ENCODE data around the gene WIPF3.

Gene WIPF3

GRCh38 chr7:29854257-29854938 is 48.1 kb downstream of the WIPF3 start:
- Histone ChIP-seq H3K4me1 (ENCODE audit: control insufficient read depth in 2 of 2, insufficient read depth in 1 of 2, low read depth in 1 of 2, low read length in 2 of 2) (peaks cover 0 to 2% of the 10 kb centered on the region in 2 donors), H3K36me3 (replicated peaks in 1 of 2; ENCODE audit: control insufficient read depth in 2 of 2, insufficient read depth in 2 of 2, low read length in 2 of 2) (no peaks in the 10 kb centered on the region), H2BK120ac (ENCODE audit: low read depth, low read length) (no peak overlapping the region), H3K27me3 (ENCODE audit: control insufficient read depth in 3 of 3, insufficient read depth in 3 of 3, low read depth in 1 of 3, low read length in 3 of 3) (peaks cover 0 to 52% (median 0%) of the 10 kb centered on the region in 3 experiments), H3K4me2 (ENCODE audit: insufficient read depth, low read length, poor library complexity, severe bottlenecking) (no peak overlapping the region), H4K91ac (ENCODE audit: low read depth, low read length, poor library complexity) (no peak overlapping the region), H2AK5ac (ENCODE audit: low read depth, low read length) (no peak overlapping the region), H3K4ac (ENCODE audit: low read length) (no peak overlapping the region), H3K23ac (ENCODE audit: low read depth, low read length, poor library complexity) (no peak overlapping the region), H2BK15ac (ENCODE audit: low read length) (no peak overlapping the region), H3K4me3 (ENCODE audit: low read length in 2 of 2) (no peak overlapping the region), H3K14ac (ENCODE audit: low read length) (no peak overlapping the region), H2AFZ (ENCODE audit: low read length) (no peak overlapping the region), H2BK5ac (ENCODE audit: low read length) (no peak overlapping the region), H3K18ac (ENCODE audit: low read length) (no peak overlapping the region), H4K8ac (ENCODE audit: low read depth, low read length) (no peak overlapping the region), H3K27ac (replicated peaks; ENCODE audit: low read length) (no peak overlapping the region), H3K79me1 (ENCODE audit: low read depth, low read length) (no peaks in the 10 kb centered on the region), H3K9ac (ENCODE audit: low read depth, low read length, poor library complexity) (no peak overlapping the region), H3K9me3 (replicated peaks in 1 of 2; ENCODE audit: control insufficient read depth in 2 of 2, insufficient read depth in 1 of 2, low read depth in 1 of 2, low read length in 2 of 2) (no peaks in the 10 kb centered on the region), H2BK12ac (ENCODE audit: low read length) (no peak overlapping the region)
- no peak for DNase-seq (ENCODE audit: low spot score)
- no CpG with 5 or more reads among the region's 8 CpGs for WGBS, 2 donors (ENCODE audit: extremely low coverage in 2 of 2, insufficient read length in 2 of 2, insufficient replicate concordance in 1 of 2)

DNA sequence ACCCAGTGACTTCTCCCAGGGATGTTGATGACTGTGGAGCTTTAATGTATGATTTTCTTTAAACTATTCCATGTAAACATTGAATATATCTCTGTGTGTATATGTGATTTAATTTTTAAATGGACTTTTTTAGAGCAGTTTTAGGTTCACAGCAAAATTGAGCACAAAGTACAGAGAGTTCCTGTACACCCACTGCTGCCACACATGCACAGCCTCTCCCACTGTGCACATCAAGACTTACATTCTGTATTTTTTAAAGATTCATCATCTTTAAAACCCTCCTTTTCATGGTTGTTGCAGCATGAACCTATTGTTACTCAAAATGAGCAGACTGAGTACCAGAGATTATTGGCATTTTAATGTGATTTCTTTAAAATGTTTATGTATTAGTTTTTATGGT is 51.3 kb downstream of the WIPF3 start:
- Histone ChIP-seq H3K79me1 (ENCODE audit: low read depth, low read length) (peaks cover 2% of the 10 kb centered on the region), H2BK12ac (ENCODE audit: low read length) (no peak overlapping the region), H3K9ac (ENCODE audit: low read depth, low read length, poor library complexity) (no peak overlapping the region), H3K27ac (replicated peaks; ENCODE audit: low read length) (no peak overlapping the region), H3K18ac (ENCODE audit: low read length) (no peak overlapping the region), H3K4me3 (ENCODE audit: low read length in 2 of 2) (no peak overlapping the region), H4K91ac (ENCODE audit: low read depth, low read length, poor library complexity) (no peak overlapping the region), H2AK5ac (ENCODE audit: low read depth, low read length) (no peak overlapping the region), H3K4me2 (ENCODE audit: insufficient read depth, low read length, poor library complexity, severe bottlenecking) (no peak overlapping the region), H3K14ac (ENCODE audit: low read length) (no peak overlapping the region), H4K8ac (ENCODE audit: low read depth, low read length) (no peak overlapping the region), H2BK15ac (ENCODE audit: low read length) (no peak overlapping the region), H2BK5ac (ENCODE audit: low read length) (no peak overlapping the region), H3K27me3 (ENCODE audit: control insufficient read depth in 3 of 3, insufficient read depth in 3 of 3, low read depth in 1 of 3, low read length in 3 of 3) (peaks cover 0 to 34% (median 0%) of the 10 kb centered on the region in 3 experiments), H2AFZ (ENCODE audit: low read length) (no peak overlapping the region), H3K23ac (ENCODE audit: low read depth, low read length, poor library complexity) (no peak overlapping the region), H2BK120ac (ENCODE audit: low read depth, low read length) (no peak overlapping the region), H3K36me3 (replicated peaks in 1 of 2; ENCODE audit: control insufficient read depth in 2 of 2, insufficient read depth in 2 of 2, low read length in 2 of 2) (no peaks in the 10 kb centered on the region), H3K4me1 (ENCODE audit: control insufficient read depth in 2 of 2, insufficient read depth in 1 of 2, low read depth in 1 of 2, low read length in 2 of 2) (peaks cover 0 to 2% of the 10 kb centered on the region in 2 donors), H3K9me3 (replicated peaks in 1 of 2; ENCODE audit: control insufficient read depth in 2 of 2, insufficient read depth in 1 of 2, low read depth in 1 of 2, low read length in 2 of 2) (no peaks in the 10 kb centered on the region), H3K4ac (ENCODE audit: low read length) (no peak overlapping the region)
- DNase-seq (ENCODE audit: low spot score), result no peak

DNA sequence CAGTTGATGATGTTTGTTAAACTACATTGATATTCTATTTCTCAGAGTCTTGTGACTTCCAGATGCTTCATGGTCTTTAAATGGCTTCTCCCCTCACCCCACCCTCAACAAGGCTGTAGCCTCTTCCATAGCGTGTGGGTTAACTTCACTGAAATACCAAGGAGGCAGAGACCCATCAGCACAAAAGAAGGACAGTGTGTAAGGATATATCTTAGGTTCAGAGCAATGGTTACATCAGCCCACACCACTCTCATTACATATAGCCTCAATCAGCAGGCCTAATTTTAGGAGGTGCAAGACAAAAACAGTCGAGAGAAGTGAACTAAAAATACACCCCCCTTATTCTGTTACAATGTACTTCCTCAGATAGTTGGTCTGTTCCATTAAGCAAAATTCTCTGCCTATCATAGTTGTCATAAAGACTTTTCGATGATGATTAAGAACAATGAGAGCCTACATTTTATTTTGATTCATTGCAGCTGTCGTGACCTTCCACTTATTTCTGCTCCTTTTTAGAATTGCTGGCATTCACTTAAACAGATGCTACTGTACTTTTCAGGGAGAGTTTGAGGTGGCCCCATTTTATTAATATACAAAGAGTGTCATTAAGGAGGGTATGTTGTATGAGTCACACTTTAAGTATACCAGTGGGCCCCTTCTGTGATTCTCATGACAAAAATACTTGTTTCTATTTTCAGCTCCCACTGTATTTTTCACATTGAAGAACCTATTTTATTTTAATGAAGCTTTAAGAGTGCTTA is 52.1 kb downstream of the WIPF3 start:
- Histone ChIP-seq H4K91ac (ENCODE audit: low read depth, low read length, poor library complexity) (no peak overlapping the region), H2AK5ac (ENCODE audit: low read depth, low read length) (no peak overlapping the region), H3K4me2 (ENCODE audit: insufficient read depth, low read length, poor library complexity, severe bottlenecking) (no peak overlapping the region), H2BK5ac (ENCODE audit: low read length) (no peak overlapping the region), H3K9ac (ENCODE audit: low read depth, low read length, poor library complexity) (no peak overlapping the region), H3K4me1 (ENCODE audit: control insufficient read depth in 2 of 2, insufficient read depth in 1 of 2, low read depth in 1 of 2, low read length in 2 of 2) (peaks cover 0 to 2% of the 10 kb centered on the region in 2 donors), H2AFZ (ENCODE audit: low read length) (no peak overlapping the region), H2BK120ac (ENCODE audit: low read depth, low read length) (no peak overlapping the region), H3K4ac (ENCODE audit: low read length) (no peak overlapping the region), H3K9me3 (replicated peaks in 1 of 2; ENCODE audit: control insufficient read depth in 2 of 2, insufficient read depth in 1 of 2, low read depth in 1 of 2, low read length in 2 of 2) (no peaks in the 10 kb centered on the region), H3K27ac (replicated peaks; ENCODE audit: low read length) (no peak overlapping the region), H4K8ac (ENCODE audit: low read depth, low read length) (no peak overlapping the region), H3K23ac (ENCODE audit: low read depth, low read length, poor library complexity) (no peak overlapping the region), H3K36me3 (replicated peaks in 1 of 2; ENCODE audit: control insufficient read depth in 2 of 2, insufficient read depth in 2 of 2, low read length in 2 of 2) (no peaks in the 10 kb centered on the region), H3K79me1 (ENCODE audit: low read depth, low read length) (peaks cover 2% of the 10 kb centered on the region), H3K18ac (ENCODE audit: low read length) (no peak overlapping the region), H3K27me3 (ENCODE audit: control insufficient read depth in 3 of 3, insufficient read depth in 3 of 3, low read depth in 1 of 3, low read length in 3 of 3) (peaks cover 0 to 29% (median 0%) of the 10 kb centered on the region in 3 experiments), H3K4me3 (ENCODE audit: low read length in 2 of 2) (no peak overlapping the region), H3K14ac (ENCODE audit: low read length) (no peak overlapping the region), H2BK15ac (ENCODE audit: low read length) (no peak overlapping the region), H2BK12ac (ENCODE audit: low read length) (no peak overlapping the region)
- WGBS, 2 donors (ENCODE audit: extremely low coverage in 2 of 2, insufficient read length in 2 of 2, insufficient replicate concordance in 1 of 2), result no CpG with 5 or more reads among the region's 4 CpGs
- DNase-seq (ENCODE audit: low spot score), result no peak

GRCh38 chr7:29859104-29859503 is 52.8 kb downstream of the WIPF3 start:
- Histone ChIP-seq H4K8ac (ENCODE audit: low read depth, low read length) (no peak overlapping the region), H3K27me3 (ENCODE audit: control insufficient read depth in 3 of 3, insufficient read depth in 3 of 3, low read depth in 1 of 3, low read length in 3 of 3) (peaks cover 0 to 23% (median 0%) of the 10 kb centered on the region in 3 experiments), H3K9me3 (replicated peaks in 1 of 2; ENCODE audit: control insufficient read depth in 2 of 2, insufficient read depth in 1 of 2, low read depth in 1 of 2, low read length in 2 of 2) (no peaks in the 10 kb centered on the region), H3K4me1 (ENCODE audit: control insufficient read depth in 2 of 2, insufficient read depth in 1 of 2, low read depth in 1 of 2, low read length in 2 of 2) (peaks cover 0 to 2% of the 10 kb centered on the region in 2 donors), H3K9ac (ENCODE audit: low read depth, low read length, poor library complexity) (no peak overlapping the region), H3K14ac (ENCODE audit: low read length) (no peak overlapping the region), H2AK5ac (ENCODE audit: low read depth, low read length) (no peak overlapping the region), H2AFZ (ENCODE audit: low read length) (no peak overlapping the region), H3K4me2 (ENCODE audit: insufficient read depth, low read length, poor library complexity, severe bottlenecking) (no peak overlapping the region), H3K18ac (ENCODE audit: low read length) (no peak overlapping the region), H3K4me3 (ENCODE audit: low read length in 2 of 2) (no peak overlapping the region), H3K79me1 (ENCODE audit: low read depth, low read length) (peaks cover 2% of the 10 kb centered on the region), H4K91ac (ENCODE audit: low read depth, low read length, poor library complexity) (no peak overlapping the region), H3K23ac (ENCODE audit: low read depth, low read length, poor library complexity) (no peak overlapping the region), H3K4ac (ENCODE audit: low read length) (no peak overlapping the region), H3K27ac (replicated peaks; ENCODE audit: low read length) (no peak overlapping the region), H2BK12ac (ENCODE audit: low read length) (no peak overlapping the region), H3K36me3 (replicated peaks in 1 of 2; ENCODE audit: control insufficient read depth in 2 of 2, insufficient read depth in 2 of 2, low read length in 2 of 2) (no peaks in the 10 kb centered on the region), H2BK5ac (ENCODE audit: low read length) (no peak overlapping the region), H2BK15ac (ENCODE audit: low read length) (no peak overlapping the region), H2BK120ac (ENCODE audit: low read depth, low read length) (no peak overlapping the region)
- WGBS, 2 donors (ENCODE audit: extremely low coverage in 2 of 2, insufficient read length in 2 of 2, insufficient replicate concordance in 1 of 2), result no CpG with 5 or more reads among the region's 5 CpGs
- DNase-seq (ENCODE audit: low spot score), result no peak
